Esophagus squamous epithelium (tissue), 4 donors: ENCODE measurements around the gene TIPARP.

Experiments used
- CTCF ChIP-seq, 6 experiments: fragments of 450-650 bp in 4 of 6; fragments of 200-600 bp in 2 of 6; sonication (generic) in 2 of 6; IDR thresholded peaks; one replicate each; pipeline ENCODE4 v1.5.1; 2016 to 2019; ENCODE audit warnings: antibody characterized with exemption in 6 of 6, mild to moderate bottlenecking in 4 of 6, moderate library complexity in 4 of 6
- POLR2A ChIP-seq, 4 donors: fragments of 450-650 bp; IDR thresholded peaks; one replicate each; pipeline ENCODE4 v1.6.1; 2017; ENCODE audit warnings: antibody characterized with exemption in 4 of 4, mild to moderate bottlenecking in 4 of 4, moderate library complexity in 3 of 4

DNA sequence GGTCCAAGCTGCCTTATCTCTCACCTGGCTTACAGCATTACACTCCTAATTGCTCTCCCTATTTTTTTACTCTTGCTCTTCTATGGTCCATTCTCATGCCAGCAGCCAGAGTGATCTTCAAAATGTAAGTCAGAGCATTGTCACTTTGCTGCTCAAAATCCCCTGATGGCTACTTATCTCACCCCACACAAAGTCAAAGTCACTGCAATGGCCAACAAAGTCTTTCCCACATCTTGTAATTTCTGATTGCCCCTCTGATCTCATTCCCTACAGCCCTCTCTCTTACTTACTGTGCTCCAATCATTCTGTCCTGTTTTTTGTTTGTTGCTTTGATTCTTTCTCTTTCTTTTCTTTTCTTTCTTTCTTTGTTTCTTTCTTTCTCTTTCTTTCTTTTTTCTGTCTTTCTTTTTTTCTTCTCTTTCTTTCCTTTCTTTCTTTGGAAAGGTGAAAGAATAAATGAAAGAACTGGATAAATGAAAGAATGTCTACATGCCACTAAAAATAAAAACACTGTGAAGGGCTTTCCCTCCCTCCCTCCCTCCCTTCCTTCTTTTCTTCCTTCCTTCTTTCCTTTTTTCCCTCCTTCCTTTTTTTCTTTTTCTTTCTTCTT is 34.9 kb upstream of the TIPARP start:
- no peak for TF ChIP-seq POLR2A (IDR thresholded peaks at IDR 0.05)
- no peak for TF ChIP-seq CTCF (IDR thresholded peaks at IDR 0.05)
